SK-N-SH treated with all-trans-retinoic acid at 6 μM for 48 hours (cell line): ENCODE data around the gene FAM114A1.

Source experiments
- ARNTL ChIP-seq: fragments of 450-650 bp; formaldehyde crosslinking; IDR thresholded peaks from 2 replicates; pipeline ENCODE4 v1.5.0; 2020; ENCODE audit warnings: low read depth, mild to moderate bottlenecking, moderate library complexity, borderline replicate concordance
- ISL1 ChIP-seq: fragments of 250-450 bp; sonication (Bioruptor Pico); IDR thresholded peaks from 2 replicates; pipeline ENCODE4 v2.1.2; 2022; ENCODE audit warnings: mild to moderate bottlenecking, moderate library complexity
- OSR1 ChIP-seq: fragments of 250-450 bp; sonication (Bioruptor Pico); IDR thresholded peaks from 2 replicates; pipeline ENCODE4 v1.8.0; 2022; ENCODE audit warnings: moderate library complexity, mild to moderate bottlenecking, inconsistent platforms
- TCF4 ChIP-seq: fragments of 250-450 bp; sonication (Bioruptor Pico); IDR thresholded peaks from 2 replicates; pipeline ENCODE4 v1.8.0; 2021; ENCODE audit warnings: mild to moderate bottlenecking, moderate library complexity, borderline replicate concordance
- TOX ChIP-seq: fragments of 250-450 bp; sonication (Bioruptor Pico); IDR thresholded peaks from 2 replicates; pipeline ENCODE4 v1.8.0; 2021; ENCODE audit warnings: mild to moderate bottlenecking, moderate library complexity, borderline replicate concordance
- ZC3H10 ChIP-seq: fragments of 250-450 bp; sonication (Bioruptor Pico); IDR thresholded peaks from 2 replicates; pipeline ENCODE4 v1.5.1; 2021; ENCODE audit warnings: mild to moderate bottlenecking, moderate library complexity
- ZFP30 ChIP-seq: fragments of 450-650 bp; formaldehyde crosslinking; IDR thresholded peaks from 2 replicates; pipeline ENCODE4 v1.5.0; 2022; ENCODE audit warnings: mild to moderate bottlenecking, moderate library complexity
- ZNF8 ChIP-seq: fragments of 450-650 bp; formaldehyde crosslinking; IDR thresholded peaks from 2 replicates; pipeline ENCODE4 v1.5.0; 2020; ENCODE audit warnings: mild to moderate bottlenecking, moderate library complexity
- TF ChIP-seq, protein P1 (sequence below): fragments of 250-450 bp; sonication (Bioruptor Pico); IDR thresholded peaks from 2 replicates; pipeline ENCODE4 v1.5.1; 2020; ENCODE audit warnings: low read depth, mild to moderate bottlenecking, moderate library complexity
- TF ChIP-seq, protein P2 (sequence below): fragments of 250-450 bp; sonication (Bioruptor Pico); IDR thresholded peaks from 2 replicates; pipeline ENCODE4 v1.8.0; 2020; ENCODE audit warnings: mild to moderate bottlenecking, moderate library complexity, borderline replicate concordance
- TF ChIP-seq, protein P3 (sequence below): fragments of 250-450 bp; sonication (Bioruptor Pico); IDR thresholded peaks from 2 replicates; pipeline ENCODE4 v1.5.0; 2020; ENCODE audit warnings: mild to moderate bottlenecking, moderate library complexity

GRCh38 chr4:38946919-38947318 lies 79.3 kb downstream of the FAM114A1 start:
- TF ChIP-seq, protein P1, sequence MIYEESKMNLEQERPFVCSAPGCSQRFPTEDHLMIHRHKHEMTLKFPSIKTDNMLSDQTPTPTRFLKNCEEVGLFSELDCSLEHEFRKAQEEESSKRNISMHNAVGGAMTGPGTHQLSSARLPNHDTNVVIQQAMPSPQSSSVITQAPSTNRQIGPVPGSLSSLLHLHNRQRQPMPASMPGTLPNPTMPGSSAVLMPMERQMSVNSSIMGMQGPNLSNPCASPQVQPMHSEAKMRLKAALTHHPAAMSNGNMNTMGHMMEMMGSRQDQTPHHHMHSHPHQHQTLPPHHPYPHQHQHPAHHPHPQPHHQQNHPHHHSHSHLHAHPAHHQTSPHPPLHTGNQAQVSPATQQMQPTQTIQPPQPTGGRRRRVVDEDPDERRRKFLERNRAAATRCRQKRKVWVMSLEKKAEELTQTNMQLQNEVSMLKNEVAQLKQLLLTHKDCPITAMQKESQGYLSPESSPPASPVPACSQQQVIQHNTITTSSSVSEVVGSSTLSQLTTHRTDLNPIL (CRISPR knock-in tag) = no peak
- TF ChIP-seq ZFP30 (CRISPR knock-in tag) (no peak), ISL1 (CRISPR knock-in tag) (no peak), TCF4 (CRISPR knock-in tag) (no peak), TOX (no peak), ZC3H10 (CRISPR knock-in tag) (no peak), ARNTL (no peak), ZNF8 (no peak), OSR1 (no peak)
- TF ChIP-seq, protein P2, sequence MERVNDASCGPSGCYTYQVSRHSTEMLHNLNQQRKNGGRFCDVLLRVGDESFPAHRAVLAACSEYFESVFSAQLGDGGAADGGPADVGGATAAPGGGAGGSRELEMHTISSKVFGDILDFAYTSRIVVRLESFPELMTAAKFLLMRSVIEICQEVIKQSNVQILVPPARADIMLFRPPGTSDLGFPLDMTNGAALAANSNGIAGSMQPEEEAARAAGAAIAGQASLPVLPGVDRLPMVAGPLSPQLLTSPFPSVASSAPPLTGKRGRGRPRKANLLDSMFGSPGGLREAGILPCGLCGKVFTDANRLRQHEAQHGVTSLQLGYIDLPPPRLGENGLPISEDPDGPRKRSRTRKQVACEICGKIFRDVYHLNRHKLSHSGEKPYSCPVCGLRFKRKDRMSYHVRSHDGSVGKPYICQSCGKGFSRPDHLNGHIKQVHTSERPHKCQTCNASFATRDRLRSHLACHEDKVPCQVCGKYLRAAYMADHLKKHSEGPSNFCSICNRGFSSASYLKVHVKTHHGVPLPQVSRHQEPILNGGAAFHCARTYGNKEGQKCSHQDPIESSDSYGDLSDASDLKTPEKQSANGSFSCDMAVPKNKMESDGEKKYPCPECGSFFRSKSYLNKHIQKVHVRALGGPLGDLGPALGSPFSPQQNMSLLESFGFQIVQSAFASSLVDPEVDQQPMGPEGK (CRISPR knock-in tag) = no peak
- TF ChIP-seq, protein P3, sequence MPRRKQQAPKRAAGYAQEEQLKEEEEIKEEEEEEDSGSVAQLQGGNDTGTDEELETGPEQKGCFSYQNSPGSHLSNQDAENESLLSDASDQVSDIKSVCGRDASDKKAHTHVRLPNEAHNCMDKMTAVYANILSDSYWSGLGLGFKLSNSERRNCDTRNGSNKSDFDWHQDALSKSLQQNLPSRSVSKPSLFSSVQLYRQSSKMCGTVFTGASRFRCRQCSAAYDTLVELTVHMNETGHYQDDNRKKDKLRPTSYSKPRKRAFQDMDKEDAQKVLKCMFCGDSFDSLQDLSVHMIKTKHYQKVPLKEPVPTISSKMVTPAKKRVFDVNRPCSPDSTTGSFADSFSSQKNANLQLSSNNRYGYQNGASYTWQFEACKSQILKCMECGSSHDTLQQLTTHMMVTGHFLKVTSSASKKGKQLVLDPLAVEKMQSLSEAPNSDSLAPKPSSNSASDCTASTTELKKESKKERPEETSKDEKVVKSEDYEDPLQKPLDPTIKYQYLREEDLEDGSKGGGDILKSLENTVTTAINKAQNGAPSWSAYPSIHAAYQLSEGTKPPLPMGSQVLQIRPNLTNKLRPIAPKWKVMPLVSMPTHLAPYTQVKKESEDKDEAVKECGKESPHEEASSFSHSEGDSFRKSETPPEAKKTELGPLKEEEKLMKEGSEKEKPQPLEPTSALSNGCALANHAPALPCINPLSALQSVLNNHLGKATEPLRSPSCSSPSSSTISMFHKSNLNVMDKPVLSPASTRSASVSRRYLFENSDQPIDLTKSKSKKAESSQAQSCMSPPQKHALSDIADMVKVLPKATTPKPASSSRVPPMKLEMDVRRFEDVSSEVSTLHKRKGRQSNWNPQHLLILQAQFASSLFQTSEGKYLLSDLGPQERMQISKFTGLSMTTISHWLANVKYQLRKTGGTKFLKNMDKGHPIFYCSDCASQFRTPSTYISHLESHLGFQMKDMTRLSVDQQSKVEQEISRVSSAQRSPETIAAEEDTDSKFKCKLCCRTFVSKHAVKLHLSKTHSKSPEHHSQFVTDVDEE = no peak
